Neuron (in vitro differentiated cells): ENCODE results near the gene ASPRV1.

ENCODE experiments used
- H2AFZ ChIP-seq: one replicate; pipeline ENCODE4 v1.6.1; 2013; ENCODE audit warnings: low read depth, mild to moderate bottlenecking, inconsistent platforms, low read length, moderate library complexity
- H3K27me3 ChIP-seq: one replicate; pipeline ENCODE4 v1.6.1; 2013; ENCODE audit warnings: low read length; ENCODE audit not compliant: insufficient read depth
- H3K36me3 ChIP-seq: one replicate; pipeline ENCODE4 v1.6.1; 2013; ENCODE audit warnings: low read length; ENCODE audit not compliant: insufficient read depth
- H3K4me1 ChIP-seq: one replicate; pipeline ENCODE4 v1.6.1; 2013; ENCODE audit warnings: low read length; ENCODE audit not compliant: insufficient read depth
- H3K4me3 ChIP-seq: 2 replicates; pipeline ENCODE4 v1.5.1; 2013; ENCODE audit warnings: mild to moderate bottlenecking, low read length, moderate library complexity
- H3K9me3 ChIP-seq: one replicate; pipeline ENCODE4 v1.6.1; 2013; ENCODE audit warnings: low read length

Gene ASPRV1

GRCh38 chr2:69997015-69997830 is 35.8 kb upstream of the ASPRV1 start:
- Histone ChIP-seq H2AFZ (no peak overlapping the region), H3K4me3 (no peak overlapping the region), H3K4me1 (no peaks in the 10 kb centered on the region), H3K27me3 (no peaks in the 10 kb centered on the region), H3K36me3 (peaks cover 28% of the 10 kb centered on the region), H3K9me3 (peaks cover 2% of the 10 kb centered on the region)

DNA sequence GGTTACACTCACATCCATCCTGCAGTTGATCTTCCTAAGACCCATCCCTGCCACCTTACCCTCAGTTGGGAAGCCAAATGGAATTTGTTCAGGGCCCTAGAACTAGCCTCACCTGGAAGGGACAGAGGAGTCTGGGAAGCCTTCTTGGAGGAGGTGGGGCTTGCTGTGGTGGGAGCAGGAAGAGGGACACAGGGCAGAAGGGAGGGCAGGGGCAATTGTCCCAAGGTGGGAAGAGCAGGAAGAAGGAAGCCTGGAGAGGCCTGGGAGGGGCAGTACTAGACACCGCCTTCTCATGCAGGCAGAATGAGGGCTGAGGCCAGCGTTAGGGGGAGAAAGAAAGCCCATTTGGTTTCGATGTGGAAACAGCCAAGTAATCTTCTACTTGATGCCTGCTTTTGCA is 34.1 kb upstream of the ASPRV1 start:
- no peaks in the 10 kb centered on the region for H3K4me1 ChIP-seq
- H3K27me3 ChIP-seq: no peaks in the 10 kb centered on the region
- no peak overlapping the region for H2AFZ ChIP-seq
- peaks cover 28% of the 10 kb centered on the region for H3K36me3 ChIP-seq
- no peak overlapping the region for H3K4me3 ChIP-seq
- H3K9me3 ChIP-seq: peaks cover 2% of the 10 kb centered on the region

DNA sequence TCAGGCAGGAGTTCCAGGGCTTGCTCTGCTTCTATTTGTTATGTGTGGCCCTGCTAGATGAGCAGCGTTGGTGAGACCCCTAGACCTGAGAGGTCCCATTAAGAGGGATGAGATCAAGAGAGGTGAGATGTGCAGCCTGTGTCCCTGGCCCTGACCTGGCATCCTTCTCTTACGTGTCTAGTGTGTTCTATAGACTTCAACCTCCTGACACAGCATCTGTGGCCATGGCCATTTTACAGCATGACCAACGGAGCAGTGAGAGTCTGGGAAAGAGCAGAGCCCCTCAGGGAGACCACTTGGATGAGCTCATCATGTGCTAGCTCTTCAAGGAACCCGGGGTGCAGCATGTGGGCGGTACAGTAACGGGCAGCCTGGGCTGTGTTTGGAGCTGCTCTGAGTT is 32.7 kb upstream of the ASPRV1 start:
- Histone ChIP-seq H3K36me3 (peaks cover 28% of the 10 kb centered on the region), H3K4me3 (no peak overlapping the region), H2AFZ (no peak overlapping the region)

GRCh38 chr2:69993708-69994107 is 32.3 kb upstream of the ASPRV1 start:
- peaks cover 2% of the 10 kb centered on the region for H3K9me3 ChIP-seq
- no peak overlapping the region for H2AFZ ChIP-seq
- H3K4me3 ChIP-seq: no peak overlapping the region
- H3K4me1 ChIP-seq: no peaks in the 10 kb centered on the region
- peaks cover 28% of the 10 kb centered on the region for H3K36me3 ChIP-seq
- no peaks in the 10 kb centered on the region for H3K27me3 ChIP-seq

More for the DNA sequence above, 32.7 kb upstream of the ASPRV1 start:
- no peaks in the 10 kb centered on the region for H3K27me3 ChIP-seq
- peaks cover 2% of the 10 kb centered on the region for H3K9me3 ChIP-seq
- H3K4me1 ChIP-seq: no peaks in the 10 kb centered on the region

- Histone ChIP-seq H3K4me3 (no peak overlapping the region), H3K36me3 (peaks cover 28% of the 10 kb centered on the region), H3K9me3 (peaks cover 2% of the 10 kb centered on the region), H3K27me3 (no peaks in the 10 kb centered on the region), H2AFZ (no peak overlapping the region), H3K4me1 (no peaks in the 10 kb centered on the region)
Observed at GRCh38 chr2:69993048-69993565, 31.7 kb upstream of the ASPRV1 start.

- no peaks in the 10 kb centered on the region for H3K4me1 ChIP-seq
- peaks cover 2% of the 10 kb centered on the region for H3K9me3 ChIP-seq
- peaks cover 28% of the 10 kb centered on the region for H3K36me3 ChIP-seq
- H3K4me3 ChIP-seq: no peak overlapping the region
- H2AFZ ChIP-seq: no peak overlapping the region
- H3K27me3 ChIP-seq: no peaks in the 10 kb centered on the region
Observed at GRCh38 chr2:69992310-69993047, 31.0 kb upstream of the ASPRV1 start.

DNA sequence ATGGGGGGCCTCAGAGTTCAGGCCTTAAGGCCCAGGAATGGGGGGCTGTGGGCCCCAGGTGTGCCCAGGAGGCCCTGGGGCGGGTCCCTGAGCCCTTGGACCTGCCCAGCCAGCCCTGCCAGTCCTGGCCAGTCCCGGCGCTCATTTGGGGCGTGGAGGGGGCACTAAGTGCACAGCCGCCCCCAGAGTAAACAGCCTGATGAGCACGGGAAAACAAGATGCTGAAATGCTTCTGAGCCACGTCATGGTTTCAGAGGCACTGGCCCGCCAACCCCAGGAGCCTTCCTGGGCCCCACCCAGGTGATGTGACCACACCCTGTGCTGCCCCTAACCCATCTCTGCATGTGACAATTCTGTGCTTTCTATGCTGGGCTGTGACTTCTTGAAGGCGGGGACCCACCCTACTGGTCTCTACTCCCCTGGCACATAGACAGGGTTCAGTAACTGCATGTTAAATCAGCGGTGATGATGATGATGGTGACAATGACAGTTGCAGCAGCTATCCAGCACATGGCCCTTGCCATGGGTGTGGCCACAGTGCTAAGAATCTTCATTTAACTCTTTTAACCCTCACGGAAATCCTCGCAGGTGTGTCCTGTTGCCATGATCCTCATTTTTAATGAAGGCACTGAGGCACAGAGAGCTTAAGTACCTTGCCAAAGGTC is 28.1 kb upstream of the ASPRV1 start:
- Histone ChIP-seq H3K4me1 (no peaks in the 10 kb centered on the region), H3K36me3 (peaks cover 17% of the 10 kb centered on the region), H3K4me3 (no peak overlapping the region), H2AFZ (no peak overlapping the region), H3K9me3 (no peaks in the 10 kb centered on the region), H3K27me3 (no peaks in the 10 kb centered on the region)

DNA sequence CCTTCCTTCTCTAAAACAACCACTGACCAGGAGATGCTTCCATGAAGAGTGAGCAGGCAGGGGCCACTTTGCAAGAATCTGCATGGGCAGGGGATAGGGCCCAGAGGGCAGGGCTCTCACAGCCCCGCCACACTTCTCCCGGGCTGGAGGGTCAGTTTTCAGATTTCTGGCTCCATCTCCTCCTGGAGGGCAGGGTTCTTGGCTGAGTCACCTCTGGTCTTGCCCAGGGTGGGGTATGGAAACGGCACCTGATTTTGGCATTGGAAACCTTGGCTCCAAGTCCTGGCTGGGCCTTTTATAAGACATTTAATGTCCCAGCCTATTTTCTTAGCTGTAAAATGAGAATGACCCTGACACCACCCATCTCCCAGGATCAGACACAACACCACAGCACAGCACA is 27.6 kb upstream of the ASPRV1 start:
- no peaks in the 10 kb centered on the region for H3K9me3 ChIP-seq
- H3K4me3 ChIP-seq: no peak overlapping the region
- H3K4me1 ChIP-seq: no peaks in the 10 kb centered on the region
- peaks cover 12% of the 10 kb centered on the region for H3K36me3 ChIP-seq
- no peaks in the 10 kb centered on the region for H3K27me3 ChIP-seq
- no peak overlapping the region for H2AFZ ChIP-seq

DNA sequence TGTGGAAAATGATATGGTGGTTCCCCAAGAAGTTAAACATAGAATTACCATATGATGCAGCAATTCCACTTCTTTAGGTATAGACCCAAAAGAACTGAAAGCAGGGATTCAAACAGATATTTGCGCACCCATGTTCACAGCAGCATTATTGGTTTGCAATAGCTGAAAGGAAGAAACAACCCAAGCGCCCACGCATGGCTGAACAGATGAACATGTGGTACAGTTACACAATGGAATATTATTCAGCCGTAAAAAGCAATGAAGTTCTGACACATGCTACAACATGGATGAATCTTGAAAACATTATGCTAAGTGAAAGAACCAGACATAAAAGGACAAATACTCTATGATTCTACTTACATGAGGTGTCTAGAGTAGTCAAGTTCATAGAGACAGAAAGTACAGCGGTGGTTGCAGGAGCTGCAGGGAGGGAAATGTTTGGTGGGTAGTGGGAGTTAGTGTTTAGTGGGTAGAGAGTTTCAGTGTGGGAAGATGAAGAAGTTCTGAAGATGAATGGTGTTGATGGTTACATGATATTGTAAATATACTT is 26.7 kb upstream of the ASPRV1 start:
- peaks cover 5% of the 10 kb centered on the region for H3K36me3 ChIP-seq
- H2AFZ ChIP-seq: no peak overlapping the region
- no peaks in the 10 kb centered on the region for H3K4me1 ChIP-seq
- no peak overlapping the region for H3K4me3 ChIP-seq
- no peaks in the 10 kb centered on the region for H3K9me3 ChIP-seq
- no peaks in the 10 kb centered on the region for H3K27me3 ChIP-seq

- H3K4me1 ChIP-seq: no peaks in the 10 kb centered on the region
- H3K9me3 ChIP-seq: no peaks in the 10 kb centered on the region
- H3K4me3 ChIP-seq: no peak overlapping the region
- H3K36me3 ChIP-seq: no peaks in the 10 kb centered on the region
- H3K27me3 ChIP-seq: no peaks in the 10 kb centered on the region
- H2AFZ ChIP-seq: no peak overlapping the region
Observed at GRCh38 chr2:69986691-69987090, 25.3 kb upstream of the ASPRV1 start.

DNA sequence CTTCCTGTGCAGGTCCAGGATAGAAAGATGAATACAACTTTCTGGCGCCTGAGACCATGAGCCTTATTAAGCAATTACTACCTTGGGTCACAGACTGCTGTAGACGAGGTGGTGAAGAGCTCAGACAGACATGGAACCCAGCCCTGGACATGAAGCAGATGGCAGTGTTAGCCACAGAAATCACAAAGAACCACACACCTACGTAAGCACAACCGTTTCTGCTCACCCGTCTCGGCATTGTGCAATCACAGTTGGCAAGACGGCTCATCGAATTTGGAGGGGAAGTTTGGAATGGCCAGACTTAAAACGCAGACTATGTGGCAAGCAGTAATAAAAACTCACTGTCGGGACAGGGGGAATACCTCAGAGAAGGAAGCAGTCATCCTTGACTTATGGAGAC is 24.3 kb upstream of the ASPRV1 start:
- Histone ChIP-seq H3K4me1 (no peaks in the 10 kb centered on the region), H3K9me3 (no peaks in the 10 kb centered on the region), H3K27me3 (no peaks in the 10 kb centered on the region), H3K36me3 (no peaks in the 10 kb centered on the region), H3K4me3 (no peak overlapping the region), H2AFZ (no peak overlapping the region)

DNA sequence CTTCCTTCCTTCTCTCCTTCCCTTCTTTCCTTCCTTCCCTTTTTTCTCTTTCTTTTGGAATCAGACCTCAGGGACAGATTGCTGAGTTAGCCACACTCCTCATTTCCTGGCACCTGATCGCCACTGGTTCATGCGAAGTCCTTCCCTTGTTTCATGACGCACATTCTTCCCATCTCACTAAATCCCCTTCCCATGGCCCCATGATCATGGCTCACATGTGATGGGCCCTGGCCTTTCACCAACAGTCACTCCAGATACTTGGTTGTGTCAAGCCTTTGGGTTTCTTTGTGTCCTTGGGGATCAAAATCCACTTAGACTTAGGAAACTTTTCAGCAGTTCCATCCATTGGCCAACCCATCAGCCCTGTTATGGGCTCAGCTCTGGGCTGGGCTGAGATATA is 23.8 kb upstream of the ASPRV1 start:
- Histone ChIP-seq H3K27me3 (no peaks in the 10 kb centered on the region), H3K36me3 (no peaks in the 10 kb centered on the region), H3K9me3 (no peaks in the 10 kb centered on the region), H2AFZ (no peak overlapping the region), H3K4me3 (no peak overlapping the region), H3K4me1 (no peaks in the 10 kb centered on the region)
